T47D (cell line): Measurements from ENCODE around the gene SF3A1.

ENCODE experiments used
- DNase-seq, 2 experiments: peaks; one replicate each; pipeline versions ENCODE4 v3.0.0 to v3.0.0-alpha.2; 2011 to 2012; ENCODE audit warnings: low read depth in 1 of 2, low spot score in 1 of 2
- JUND ChIP-seq: IDR thresholded peaks from 2 replicates; pipeline ENCODE4 v1.6.1; 2012; ENCODE audit warnings: low read depth
- in situ Hi-C: cut with HindIII; loops from 2 replicates; pipeline ENCODE4 v1.10.0; 2016; ENCODE audit warnings: low sequenced_read_pairs, low pct_unique_long_range_greater_than_20kb

SF3A1 gene

DNA sequence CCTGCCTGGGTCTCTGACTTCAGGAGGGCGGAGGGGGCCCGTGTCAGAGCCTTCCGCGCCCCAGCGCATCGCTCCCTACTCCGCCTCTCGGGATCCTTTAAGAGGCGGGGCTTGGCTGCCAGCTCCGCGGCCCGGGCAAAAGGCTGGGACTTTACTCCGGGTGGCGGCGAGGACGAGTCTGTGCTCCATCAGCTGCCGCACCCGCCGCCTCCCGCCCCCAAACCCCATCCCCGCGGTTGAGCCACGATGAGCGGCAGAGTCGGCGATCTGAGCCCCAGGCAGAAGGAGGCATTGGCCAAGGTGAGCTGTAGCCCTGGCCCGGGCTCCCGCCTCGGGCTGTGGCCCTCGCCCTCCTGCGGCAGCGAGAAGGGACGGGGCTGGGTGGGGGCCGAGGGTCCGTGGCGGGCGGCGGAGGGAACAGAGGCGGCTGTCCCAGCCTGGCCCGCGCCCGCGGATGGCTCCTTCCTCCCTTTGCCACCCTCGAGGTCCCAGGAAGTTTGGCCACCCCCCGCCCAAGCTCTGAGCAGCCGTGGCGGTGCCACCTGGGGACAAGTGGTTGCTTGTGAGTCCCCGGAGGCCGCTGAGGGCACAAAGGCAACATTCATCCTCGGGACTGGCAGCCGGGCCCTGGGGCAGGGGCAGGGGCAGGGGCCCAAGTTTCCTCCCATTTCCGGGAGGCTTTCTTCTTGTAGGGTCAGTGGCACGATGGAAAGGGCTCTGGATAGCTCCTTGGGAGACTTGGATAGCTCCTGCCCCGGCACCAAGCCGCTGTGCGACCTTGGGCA is 40.4 kb upstream of the SF3A1 start, which contains the start of gene SEC14L2:
SEC14L2 (plus strand) TSS at position 148 of the 785 bp plus-strand sequence; CDS start at position 247, 99 bp downstream.
- DNase-seq = peak; percentile 51 to 53
- in situ Hi-C loops = no loop called here
- no peak for TF ChIP-seq JUND

DNA sequence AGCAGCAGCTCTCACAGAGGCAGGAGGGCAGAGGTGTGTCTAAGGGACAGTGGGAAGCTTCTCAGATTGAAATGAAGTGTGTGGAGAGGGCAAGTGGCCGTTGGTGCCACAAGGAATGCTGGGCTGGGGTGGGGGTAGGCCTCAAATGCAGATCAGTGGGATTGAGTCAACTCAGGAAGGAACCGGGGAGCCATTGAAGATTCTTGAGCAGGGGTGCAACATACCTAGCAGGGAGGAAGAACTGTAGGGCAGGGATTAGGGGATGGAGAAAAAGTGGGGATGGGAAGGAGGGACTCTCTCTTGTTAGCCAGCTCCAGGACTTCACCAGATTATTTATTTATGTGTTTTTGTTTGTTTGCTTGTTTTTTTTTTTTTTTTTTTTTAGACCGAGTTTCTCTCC is 37.2 kb upstream of the SF3A1 start:
- no peak for DNase-seq
- no peak for TF ChIP-seq JUND
- in situ Hi-C loops = no loop called here

DNA sequence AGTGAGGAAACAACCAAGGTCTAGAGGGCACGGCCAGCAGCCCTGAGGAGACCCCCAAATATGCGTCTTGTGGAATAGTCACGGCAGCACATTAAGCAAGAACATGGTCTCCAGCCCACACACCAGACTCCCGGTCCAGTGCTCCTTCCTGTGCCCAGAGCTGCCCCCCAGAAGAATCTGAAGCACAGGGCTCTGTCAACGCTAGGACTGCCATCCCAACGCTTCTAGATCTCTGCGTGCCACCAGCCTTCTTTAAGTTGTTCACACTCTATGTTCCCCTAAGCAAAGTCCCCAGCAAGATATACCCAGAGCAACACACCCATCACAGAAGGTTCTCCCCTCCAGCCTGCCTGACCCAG is 36.6 kb upstream of the SF3A1 start:
- DNase-seq = no peak
- in situ Hi-C loops = no loop called here
- TF ChIP-seq JUND = no peak

DNA sequence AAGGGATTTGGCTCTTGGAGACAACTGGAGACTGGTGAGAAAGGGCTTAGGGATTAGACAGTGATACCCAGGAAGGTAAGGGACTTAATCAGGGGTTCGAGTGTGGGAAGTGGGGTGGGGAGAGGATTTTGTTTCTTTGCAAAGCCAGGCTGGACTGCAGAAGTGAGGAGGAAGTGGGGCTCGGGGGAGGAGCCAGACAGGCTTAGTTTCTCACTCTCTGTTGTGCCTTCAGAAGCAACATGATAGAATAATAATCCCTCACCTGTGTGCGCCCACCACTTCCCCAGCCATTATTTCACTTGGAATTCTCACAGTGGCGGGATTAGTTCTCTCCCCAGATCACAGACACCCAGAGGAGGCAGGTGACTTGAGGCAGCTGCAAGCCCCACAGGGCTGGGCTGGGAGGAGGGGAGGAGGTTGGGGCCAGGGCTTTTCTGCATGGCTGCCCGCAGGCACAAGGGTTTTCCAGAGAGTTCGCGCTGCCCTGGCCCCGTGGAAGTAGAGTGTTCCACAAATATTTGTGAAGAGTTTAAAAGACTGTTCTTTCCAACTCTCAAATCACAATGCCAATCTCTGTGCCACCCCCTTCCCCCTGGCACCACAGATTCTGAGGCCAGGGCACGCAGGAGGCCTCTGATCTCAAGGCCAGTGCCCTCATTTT is 36.1 kb upstream of the SF3A1 start:
- DNase-seq = peak in 1 of 2 experiments; percentile 66
- no peak for TF ChIP-seq JUND
- in situ Hi-C loops = no loop called here

GRCh38 chr22:30390974-30391691 is 34.4 kb upstream of the SF3A1 start:
- DNase-seq = peak; percentile 62 to 82
- in situ Hi-C loops = no loop called here

DNA sequence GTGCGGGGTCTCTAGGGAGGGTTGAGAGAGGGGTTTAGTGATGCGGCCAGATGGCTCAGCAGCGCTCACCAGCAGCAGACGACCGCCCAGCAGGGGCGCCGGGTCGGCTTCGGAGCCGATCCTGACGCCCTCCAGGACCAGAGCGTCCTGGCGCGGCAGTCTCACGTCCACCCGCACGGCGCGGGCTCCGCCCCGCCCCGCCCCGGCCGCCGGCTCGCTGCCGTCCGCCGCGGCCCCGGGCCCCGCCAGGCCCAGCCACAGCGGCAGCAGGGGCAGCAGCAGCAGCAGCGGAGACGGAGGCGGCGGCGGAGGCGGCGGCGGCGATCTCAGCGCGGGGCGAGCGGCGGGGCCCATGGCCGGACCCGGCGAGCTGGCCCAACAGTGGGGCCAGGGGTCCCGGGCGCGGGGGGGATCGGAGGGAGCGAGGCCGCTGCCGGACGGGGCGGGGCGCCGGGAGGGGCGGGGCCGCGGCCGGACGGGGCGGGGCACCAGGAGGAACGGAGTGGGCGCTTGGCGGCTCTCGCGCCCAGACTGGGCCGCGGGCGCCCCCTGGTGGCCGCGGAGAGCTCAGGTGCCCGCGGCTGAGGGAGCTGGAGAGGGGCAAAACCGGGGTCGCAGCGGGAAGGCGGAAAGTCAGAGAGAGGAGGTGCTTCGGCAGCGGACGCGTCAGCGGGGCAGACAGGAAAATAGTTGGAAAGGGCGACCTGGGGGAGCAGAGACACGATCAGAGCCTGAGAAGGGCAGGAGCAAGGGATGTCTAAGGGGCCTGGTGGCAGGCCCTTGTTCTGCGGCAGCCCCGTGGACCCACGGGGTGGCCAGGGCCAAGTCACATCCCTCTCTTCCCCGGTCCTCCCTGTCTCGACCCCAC is 30.5 kb upstream of the SF3A1 start, which contains the start of gene RNF215:
RNF215 (minus strand) TSS at position 452 of the 868 bp plus-strand sequence; CDS start at position 354, 98 bp downstream.
- in situ Hi-C loops = no loop called here
- peak; percentile 72 to 82 for DNase-seq

More at GRCh38 chr22:30390974-30391691, 34.4 kb upstream of the SF3A1 start:
- no peak for TF ChIP-seq JUND

GRCh38 chr22:30386608-30386959 is 29.9 kb upstream of the SF3A1 start:
- in situ Hi-C loops = no loop called here
- DNase-seq = no peak
- TF ChIP-seq JUND = no peak

More for the DNA sequence above, 30.5 kb upstream of the SF3A1 start, which contains the start of gene RNF215:
- TF ChIP-seq JUND = no peak

DNA sequence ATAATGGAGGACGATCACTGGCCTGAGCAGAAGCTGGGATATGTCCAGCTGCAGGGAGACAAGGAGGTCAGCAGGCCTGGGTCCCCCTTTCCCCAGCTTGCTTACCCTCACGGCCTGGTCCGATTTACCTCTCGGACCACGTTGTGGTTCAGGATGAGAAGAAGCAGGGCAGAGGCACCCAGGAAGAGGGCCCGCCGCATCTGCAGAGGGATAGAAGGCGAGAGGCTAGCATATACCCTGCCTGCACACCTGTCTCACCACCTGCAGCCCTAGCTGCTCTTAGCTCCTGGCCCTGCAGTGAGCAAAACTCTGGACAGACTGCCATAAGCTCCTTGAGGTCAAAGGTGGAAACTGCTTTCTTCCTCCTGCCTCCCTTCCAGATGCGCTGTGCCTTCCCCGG is 29.2 kb upstream of the SF3A1 start:
- DNase-seq = no peak
- TF ChIP-seq JUND = no peak
- in situ Hi-C loops = no loop called here

- DNase-seq = no peak
- in situ Hi-C loops = no loop called here
- no peak for TF ChIP-seq JUND
Measured at GRCh38 chr22:30383061-30383460, 26.4 kb upstream of the SF3A1 start.

DNA sequence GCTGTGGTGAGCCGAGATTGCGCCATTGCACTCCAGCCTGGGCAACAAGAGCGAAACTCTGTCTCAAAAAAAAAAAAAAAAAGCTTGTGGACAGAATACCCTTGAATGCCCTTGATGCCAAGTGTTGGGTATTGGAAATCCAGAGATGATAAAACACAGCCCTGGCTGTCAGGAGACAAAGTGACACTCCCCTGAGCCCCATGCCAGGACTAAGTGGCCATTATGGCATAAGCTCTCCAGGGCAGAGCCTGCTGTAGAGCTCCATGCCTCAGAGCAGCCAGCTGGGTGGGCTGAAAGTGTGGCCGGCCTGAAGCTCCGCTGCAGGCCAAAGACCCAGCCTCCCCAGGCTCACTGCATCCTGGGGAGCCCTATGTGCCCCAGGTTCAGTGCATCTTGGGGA is 25.6 kb upstream of the SF3A1 start:
- DNase-seq = no peak
- in situ Hi-C loops = no loop called here
- TF ChIP-seq JUND = no peak

- no peak for DNase-seq
- in situ Hi-C loops = no loop called here
- TF ChIP-seq JUND = no peak
Measured at GRCh38 chr22:30381264-30381663, 24.6 kb upstream of the SF3A1 start.

DNA sequence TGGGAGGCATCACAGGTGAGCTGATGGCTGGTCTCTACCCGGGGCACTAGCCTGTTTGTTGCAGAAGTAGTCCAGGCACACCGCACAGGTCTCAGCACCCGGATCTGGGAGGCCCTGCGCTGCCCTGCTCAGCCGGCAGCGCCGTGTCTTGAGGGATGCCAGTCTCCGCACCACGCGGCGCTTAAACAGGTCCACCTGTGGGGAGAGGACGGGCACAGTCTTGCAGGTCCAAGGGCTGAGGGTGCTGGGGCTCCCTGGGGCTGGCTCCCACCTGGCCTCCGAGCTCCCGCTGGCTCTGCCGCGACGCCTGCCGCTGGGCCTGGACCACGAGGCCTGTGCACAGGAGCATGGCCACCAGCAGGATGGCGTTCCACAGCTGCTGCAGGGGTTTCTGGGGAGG is 23.3 kb upstream of the SF3A1 start:
- in situ Hi-C loops = no loop called here
- TF ChIP-seq JUND = no peak
- no peak for DNase-seq
